WTC11 (cell line): Measurements from ENCODE around the gene MADD. TPM values are rescaled to one million over a fixed set of nuclear protein-coding genes. Genes with fewer than 3 reads are reported as not detected.

Experiments used
- ATAC-seq: fragments of 200-7000 bp; cut with Tn5 transposase; 2 replicates; pipeline ENCODE4 v1.10.0; 2021; ENCODE audit warnings: mild to moderate bottlenecking, moderate library complexity
- CTCF ChIA-PET: fragments of 300-600 bp; sonication (Branson Sonifier 250); formaldehyde crosslinking; loops from one replicate; lab custom pipeline; 2021; ENCODE audit warnings: antibody characterized with exemption; lab: Charles Lee
- POLR2A ChIA-PET: fragments of 350-600 bp; sonication (Branson Sonifier 250); formaldehyde crosslinking; loops from one replicate; lab custom pipeline; 2021; ENCODE audit warnings: antibody characterized with exemption; lab: Charles Lee
- DNase-seq: peaks from one replicate; pipeline ENCODE4 v3.0.0; 2021; ENCODE audit warnings: low spot score
- H3K27ac Mint-ChIP-seq: 2 replicates; pipeline ENCODE4 v1.8.0; 2021; ENCODE audit warnings: mixed read lengths
- H3K27me3 Mint-ChIP-seq: 2 replicates; pipeline ENCODE4 v1.8.0; 2021; ENCODE audit warnings: low read depth, mild to moderate bottlenecking, moderate library complexity, mixed read lengths
- H3K36me3 Mint-ChIP-seq: 2 replicates; pipeline ENCODE4 v1.8.0; 2021; ENCODE audit warnings: mixed read lengths
- H3K4me1 Mint-ChIP-seq: 2 replicates; pipeline ENCODE4 v1.8.0; 2022; ENCODE audit warnings: mixed read lengths
- H3K4me3 Mint-ChIP-seq: 2 replicates; pipeline ENCODE4 v1.8.0; 2021; ENCODE audit warnings: mild to moderate bottlenecking, moderate library complexity, mixed read lengths
- H3K9me3 Mint-ChIP-seq: 2 replicates; pipeline ENCODE4 v1.8.0; 2021; ENCODE audit warnings: mixed read lengths
- CBFB ChIP-seq: sonication (generic); formaldehyde crosslinking; IDR thresholded peaks from 2 replicates; pipeline ENCODE4 v1.8.1; 2022; ENCODE audit warnings: mild to moderate bottlenecking, low read depth, missing genetic modification reagents
- ETV6 ChIP-seq: sonication (generic); formaldehyde crosslinking; IDR thresholded peaks from 2 replicates; pipeline ENCODE4 v1.8.1; 2022; ENCODE audit warnings: mild to moderate bottlenecking, missing genetic modification reagents
- FOXJ3 ChIP-seq: sonication (generic); formaldehyde crosslinking; IDR thresholded peaks from 2 replicates; pipeline ENCODE4 v1.9.0; 2021; ENCODE audit warnings: missing genetic modification reagents, mild to moderate bottlenecking, borderline replicate concordance
- GABPB1 ChIP-seq: sonication (generic); formaldehyde crosslinking; IDR thresholded peaks from 2 replicates; pipeline ENCODE4 v1.8.1; 2023; ENCODE audit warnings: mild to moderate bottlenecking, missing genetic modification reagents
- GTF2I ChIP-seq: fragments of 250-450 bp; sonication (Bioruptor Pico); conservative IDR thresholded peaks from 2 replicates; pipeline ENCODE4 v1.4.0; 2021; ENCODE audit warnings: mild to moderate bottlenecking
- HMGA2 ChIP-seq: fragments of 250-450 bp; sonication (Bioruptor Pico); IDR thresholded peaks from 2 replicates; pipeline ENCODE4 v1.4.0; 2021; ENCODE audit warnings: mild to moderate bottlenecking, moderate library complexity
- NR2C2 ChIP-seq: sonication (generic); formaldehyde crosslinking; IDR thresholded peaks from 2 replicates; pipeline ENCODE4 v1.8.0; 2022; ENCODE audit warnings: mild to moderate bottlenecking, missing genetic modification reagents
- NR3C1 ChIP-seq: sonication (generic); formaldehyde crosslinking; conservative IDR thresholded peaks from 2 replicates; pipeline ENCODE4 v1.8.1; 2023; ENCODE audit warnings: low read depth, mild to moderate bottlenecking, missing genetic modification reagents
- SMAD4 ChIP-seq: sonication (generic); formaldehyde crosslinking; IDR thresholded peaks from 2 replicates; pipeline ENCODE4 v1.8.0; 2022; ENCODE audit warnings: mild to moderate bottlenecking, missing genetic modification reagents
- SOX15 ChIP-seq: fragments of 250-450 bp; sonication (Bioruptor Pico); IDR thresholded peaks from 2 replicates; pipeline ENCODE4 v1.9.0; 2021; ENCODE audit warnings: mild to moderate bottlenecking
- ZNF121 ChIP-seq: sonication (generic); formaldehyde crosslinking; IDR thresholded peaks from 2 replicates; pipeline ENCODE4 v1.8.0; 2023; ENCODE audit warnings: missing genetic modification reagents
- ZNF219 ChIP-seq: sonication (generic); formaldehyde crosslinking; IDR thresholded peaks from 2 replicates; pipeline ENCODE4 v1.8.0; 2023; ENCODE audit warnings: missing genetic modification reagents, mild to moderate bottlenecking, borderline replicate concordance
- ZNF416 ChIP-seq: fragments of 250-450 bp; sonication (Bioruptor Pico); IDR thresholded peaks from 2 replicates; pipeline ENCODE4 v1.9.0; 2021; ENCODE audit warnings: mild to moderate bottlenecking, inconsistent platforms
- total RNA-seq: library from RNA; stranded (reverse); gene quantifications from 3 replicates; pipeline ENCODE4 v1.2.3, GENCODE V29; 2021
- TF ChIP-seq, protein P1 (sequence below): sonication (generic); formaldehyde crosslinking; IDR thresholded peaks from 2 replicates; pipeline ENCODE4 v1.8.1; 2023; ENCODE audit warnings: mild to moderate bottlenecking, missing genetic modification reagents, moderate library complexity
- TF ChIP-seq, protein P2 (sequence below): fragments of 250-450 bp; sonication (Bioruptor Pico); IDR thresholded peaks from 2 replicates; pipeline ENCODE4 v1.8.0; 2021; ENCODE audit warnings: mild to moderate bottlenecking
- TF ChIP-seq, protein P3 (sequence below): sonication (generic); formaldehyde crosslinking; IDR thresholded peaks from 2 replicates; pipeline ENCODE4 v1.8.1; 2023; ENCODE audit warnings: mild to moderate bottlenecking, missing genetic modification reagents, borderline replicate concordance
- TF ChIP-seq, protein P4 (sequence below): sonication (generic); formaldehyde crosslinking; conservative IDR thresholded peaks from 2 replicates; pipeline ENCODE4 v1.8.1; 2022; ENCODE audit warnings: mild to moderate bottlenecking, missing genetic modification reagents
- TF ChIP-seq, protein P5 (sequence below): sonication (generic); formaldehyde crosslinking; IDR thresholded peaks from 2 replicates; pipeline ENCODE4 v1.8.1; 2022; ENCODE audit warnings: low read depth, missing genetic modification reagents, borderline replicate concordance
- TF ChIP-seq, protein P6 (sequence below): sonication (generic); formaldehyde crosslinking; IDR thresholded peaks from 2 replicates; pipeline ENCODE4 v1.8.1; 2022; ENCODE audit warnings: missing genetic modification reagents, borderline replicate concordance
- TF ChIP-seq, protein P7 (sequence below): sonication (generic); formaldehyde crosslinking; IDR thresholded peaks from 2 replicates; pipeline ENCODE4 v1.8.1; 2022; ENCODE audit warnings: mild to moderate bottlenecking, moderate library complexity, missing genetic modification reagents
- TF ChIP-seq, protein P8 (sequence below): fragments of 250-450 bp; sonication (Bioruptor Pico); IDR thresholded peaks from 2 replicates; pipeline ENCODE4 v2.1.2; 2022; ENCODE audit warnings: mild to moderate bottlenecking, moderate library complexity

The MADD gene
- total RNA-seq, 1 experiment from 2014 or later: 47.5 TPM

DNA sequence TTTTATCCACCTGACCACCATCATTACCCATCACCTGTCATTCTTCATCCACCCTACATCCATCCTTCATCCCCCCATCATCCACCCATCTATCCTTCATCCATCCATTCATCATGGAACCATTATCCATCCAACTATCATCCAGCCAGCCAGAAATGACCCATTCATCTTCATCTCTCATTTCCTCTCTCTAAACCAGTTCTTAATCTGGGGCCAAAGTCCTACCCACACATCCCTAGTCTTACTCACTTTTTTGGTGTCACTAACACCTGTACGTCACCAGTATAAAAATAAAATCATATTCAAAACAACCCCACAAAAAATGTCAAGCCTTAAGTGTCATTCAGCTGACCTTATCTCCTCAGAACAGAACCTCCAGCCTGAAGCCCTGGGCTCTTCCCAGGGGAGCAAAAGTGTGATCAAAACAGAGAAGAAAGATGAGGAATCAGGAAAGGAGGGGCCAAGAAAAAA lies 96.1 kb downstream of the MADD start:
- ATAC-seq: no peak
- no peak for DNase-seq
- Mint-ChIP-seq H3K27ac (no peak overlapping the region), H3K27me3 (no peaks in the 10 kb centered on the region; the same call in 1 of the 2 replicates), H3K4me3 (no peak overlapping the region), H3K4me1 (no peaks in the 10 kb centered on the region), H3K9me3 (no peaks in the 10 kb centered on the region), H3K36me3 (no peaks in the 10 kb centered on the region)
- CTCF ChIA-PET: no interaction called here
- TF ChIP-seq FOXJ3 (CRISPR knock-in tag): no peak
- no peak for TF ChIP-seq CBFB
- no peak for TF ChIP-seq ETV6
- TF ChIP-seq, protein P1, sequence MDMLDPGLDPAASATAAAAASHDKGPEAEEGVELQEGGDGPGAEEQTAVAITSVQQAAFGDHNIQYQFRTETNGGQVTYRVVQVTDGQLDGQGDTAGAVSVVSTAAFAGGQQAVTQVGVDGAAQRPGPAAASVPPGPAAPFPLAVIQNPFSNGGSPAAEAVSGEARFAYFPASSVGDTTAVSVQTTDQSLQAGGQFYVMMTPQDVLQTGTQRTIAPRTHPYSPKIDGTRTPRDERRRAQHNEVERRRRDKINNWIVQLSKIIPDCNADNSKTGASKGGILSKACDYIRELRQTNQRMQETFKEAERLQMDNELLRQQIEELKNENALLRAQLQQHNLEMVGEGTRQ (CRISPR knock-in tag): no peak
- no peak for TF ChIP-seq HMGA2 (CRISPR knock-in tag)
- TF ChIP-seq, protein P2, sequence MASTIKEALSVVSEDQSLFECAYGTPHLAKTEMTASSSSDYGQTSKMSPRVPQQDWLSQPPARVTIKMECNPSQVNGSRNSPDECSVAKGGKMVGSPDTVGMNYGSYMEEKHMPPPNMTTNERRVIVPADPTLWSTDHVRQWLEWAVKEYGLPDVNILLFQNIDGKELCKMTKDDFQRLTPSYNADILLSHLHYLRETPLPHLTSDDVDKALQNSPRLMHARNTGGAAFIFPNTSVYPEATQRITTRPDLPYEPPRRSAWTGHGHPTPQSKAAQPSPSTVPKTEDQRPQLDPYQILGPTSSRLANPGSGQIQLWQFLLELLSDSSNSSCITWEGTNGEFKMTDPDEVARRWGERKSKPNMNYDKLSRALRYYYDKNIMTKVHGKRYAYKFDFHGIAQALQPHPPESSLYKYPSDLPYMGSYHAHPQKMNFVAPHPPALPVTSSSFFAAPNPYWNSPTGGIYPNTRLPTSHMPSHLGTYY (CRISPR knock-in tag): no peak
- no peak for TF ChIP-seq ZNF416 (CRISPR knock-in tag)
- TF ChIP-seq NR2C2 (CRISPR knock-in tag): no peak
- POLR2A ChIA-PET: no interaction called here

DNA sequence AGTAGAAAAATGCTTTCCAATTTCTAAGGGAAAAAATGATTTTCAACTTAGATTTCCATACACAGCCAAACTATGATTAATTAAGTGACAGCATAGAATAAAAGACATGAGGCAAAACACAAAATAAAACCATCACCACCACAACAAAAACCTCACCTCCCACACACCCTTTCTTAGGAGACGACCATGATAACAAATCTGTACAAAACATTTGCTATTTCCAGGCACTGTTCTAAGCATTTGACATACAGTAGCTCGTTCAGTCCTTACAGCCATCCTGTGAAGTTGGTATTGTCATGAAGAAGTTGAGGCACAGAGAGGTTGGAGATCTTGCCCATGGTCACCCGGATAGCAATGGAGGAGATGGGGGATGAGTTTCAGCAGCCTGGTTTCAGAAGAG lies 99.7 kb downstream of the MADD start:
- ATAC-seq (no peak), DNase-seq (no peak)
- Mint-ChIP-seq H3K27ac (no peak overlapping the region), H3K9me3 (no peaks in the 10 kb centered on the region), H3K27me3 (no peaks in the 10 kb centered on the region; the same call in 1 of the 2 replicates), H3K4me1 (no peaks in the 10 kb centered on the region), H3K36me3 (no peaks in the 10 kb centered on the region), H3K4me3 (no peak overlapping the region)
- ChIA-PET POLR2A (no interaction called here), CTCF (interaction anchor here (0.6 to 1.8 kb wide), 2 partner anchors 15 to 38 kb away, joined by 3 to 5 read pairs; no protein-coding TSS in a partner anchor)
- TF ChIP-seq SMAD4 (CRISPR knock-in tag): no peak
- TF ChIP-seq GTF2I (CRISPR knock-in tag): no peak
- no peak for TF ChIP-seq GABPB1 (CRISPR knock-in tag)

DNA sequence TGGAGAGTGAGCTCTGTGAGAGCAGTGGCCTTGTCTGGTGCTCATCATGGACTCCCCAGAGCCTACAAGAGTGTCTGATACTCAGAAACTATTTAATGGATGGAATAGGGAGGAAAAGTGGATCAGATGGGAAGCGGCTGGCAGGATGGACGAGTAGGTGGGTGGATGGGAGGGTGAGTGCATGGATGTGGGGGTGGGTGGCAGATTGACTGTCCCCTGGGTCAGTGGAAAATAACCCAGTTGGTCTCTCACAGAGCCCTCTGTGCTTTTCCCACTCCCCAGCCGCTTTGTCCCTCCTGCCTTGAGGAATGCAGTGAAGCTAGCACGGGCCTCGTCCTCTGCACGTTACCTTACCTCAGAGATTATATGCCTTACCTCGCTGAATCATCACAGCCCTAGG lies 102.5 kb downstream of the MADD start:
- CTCF ChIA-PET: interaction anchor here (1.0 to 3.2 kb wide), 5 partner anchors 27 to 113 kb away, joined by 4 to 20 read pairs (median 8); no protein-coding TSS in a partner anchor
- H3K27me3 Mint-ChIP-seq: no peaks in the 10 kb centered on the region; the same call in 1 of the 2 replicates
- ATAC-seq (no peak), DNase-seq (no peak)
- no peak overlapping the region for H3K4me3 Mint-ChIP-seq
- no peaks in the 10 kb centered on the region for H3K9me3 Mint-ChIP-seq
- H3K27ac Mint-ChIP-seq: no peak overlapping the region
- no peaks in the 10 kb centered on the region for H3K36me3 Mint-ChIP-seq
- no peaks in the 10 kb centered on the region for H3K4me1 Mint-ChIP-seq
- POLR2A ChIA-PET: interaction anchor here (0.7 kb wide), 1 partner anchor 39 kb away, joined by 5 read pairs; no protein-coding TSS in a partner anchor
- TF ChIP-seq, protein P3, sequence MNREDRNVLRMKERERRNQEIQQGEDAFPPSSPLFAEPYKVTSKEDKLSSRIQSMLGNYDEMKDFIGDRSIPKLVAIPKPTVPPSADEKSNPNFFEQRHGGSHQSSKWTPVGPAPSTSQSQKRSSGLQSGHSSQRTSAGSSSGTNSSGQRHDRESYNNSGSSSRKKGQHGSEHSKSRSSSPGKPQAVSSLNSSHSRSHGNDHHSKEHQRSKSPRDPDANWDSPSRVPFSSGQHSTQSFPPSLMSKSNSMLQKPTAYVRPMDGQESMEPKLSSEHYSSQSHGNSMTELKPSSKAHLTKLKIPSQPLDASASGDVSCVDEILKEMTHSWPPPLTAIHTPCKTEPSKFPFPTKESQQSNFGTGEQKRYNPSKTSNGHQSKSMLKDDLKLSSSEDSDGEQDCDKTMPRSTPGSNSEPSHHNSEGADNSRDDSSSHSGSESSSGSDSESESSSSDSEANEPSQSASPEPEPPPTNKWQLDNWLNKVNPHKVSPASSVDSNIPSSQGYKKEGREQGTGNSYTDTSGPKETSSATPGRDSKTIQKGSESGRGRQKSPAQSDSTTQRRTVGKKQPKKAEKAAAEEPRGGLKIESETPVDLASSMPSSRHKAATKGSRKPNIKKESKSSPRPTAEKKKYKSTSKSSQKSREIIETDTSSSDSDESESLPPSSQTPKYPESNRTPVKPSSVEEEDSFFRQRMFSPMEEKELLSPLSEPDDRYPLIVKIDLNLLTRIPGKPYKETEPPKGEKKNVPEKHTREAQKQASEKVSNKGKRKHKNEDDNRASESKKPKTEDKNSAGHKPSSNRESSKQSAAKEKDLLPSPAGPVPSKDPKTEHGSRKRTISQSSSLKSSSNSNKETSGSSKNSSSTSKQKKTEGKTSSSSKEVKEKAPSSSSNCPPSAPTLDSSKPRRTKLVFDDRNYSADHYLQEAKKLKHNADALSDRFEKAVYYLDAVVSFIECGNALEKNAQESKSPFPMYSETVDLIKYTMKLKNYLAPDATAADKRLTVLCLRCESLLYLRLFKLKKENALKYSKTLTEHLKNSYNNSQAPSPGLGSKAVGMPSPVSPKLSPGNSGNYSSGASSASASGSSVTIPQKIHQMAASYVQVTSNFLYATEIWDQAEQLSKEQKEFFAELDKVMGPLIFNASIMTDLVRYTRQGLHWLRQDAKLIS (CRISPR knock-in tag): no peak
- TF ChIP-seq NR3C1 (CRISPR knock-in tag) (no peak), ZNF121 (CRISPR knock-in tag) (no peak), ZNF219 (CRISPR knock-in tag) (no peak), SOX15 (CRISPR knock-in tag) (no peak)
- TF ChIP-seq, protein P4, sequence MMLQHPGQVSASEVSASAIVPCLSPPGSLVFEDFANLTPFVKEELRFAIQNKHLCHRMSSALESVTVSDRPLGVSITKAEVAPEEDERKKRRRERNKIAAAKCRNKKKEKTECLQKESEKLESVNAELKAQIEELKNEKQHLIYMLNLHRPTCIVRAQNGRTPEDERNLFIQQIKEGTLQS: no peak
- TF ChIP-seq, protein P5, sequence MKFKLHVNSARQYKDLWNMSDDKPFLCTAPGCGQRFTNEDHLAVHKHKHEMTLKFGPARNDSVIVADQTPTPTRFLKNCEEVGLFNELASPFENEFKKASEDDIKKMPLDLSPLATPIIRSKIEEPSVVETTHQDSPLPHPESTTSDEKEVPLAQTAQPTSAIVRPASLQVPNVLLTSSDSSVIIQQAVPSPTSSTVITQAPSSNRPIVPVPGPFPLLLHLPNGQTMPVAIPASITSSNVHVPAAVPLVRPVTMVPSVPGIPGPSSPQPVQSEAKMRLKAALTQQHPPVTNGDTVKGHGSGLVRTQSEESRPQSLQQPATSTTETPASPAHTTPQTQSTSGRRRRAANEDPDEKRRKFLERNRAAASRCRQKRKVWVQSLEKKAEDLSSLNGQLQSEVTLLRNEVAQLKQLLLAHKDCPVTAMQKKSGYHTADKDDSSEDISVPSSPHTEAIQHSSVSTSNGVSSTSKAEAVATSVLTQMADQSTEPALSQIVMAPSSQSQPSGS: no peak
- TF ChIP-seq, protein P6, sequence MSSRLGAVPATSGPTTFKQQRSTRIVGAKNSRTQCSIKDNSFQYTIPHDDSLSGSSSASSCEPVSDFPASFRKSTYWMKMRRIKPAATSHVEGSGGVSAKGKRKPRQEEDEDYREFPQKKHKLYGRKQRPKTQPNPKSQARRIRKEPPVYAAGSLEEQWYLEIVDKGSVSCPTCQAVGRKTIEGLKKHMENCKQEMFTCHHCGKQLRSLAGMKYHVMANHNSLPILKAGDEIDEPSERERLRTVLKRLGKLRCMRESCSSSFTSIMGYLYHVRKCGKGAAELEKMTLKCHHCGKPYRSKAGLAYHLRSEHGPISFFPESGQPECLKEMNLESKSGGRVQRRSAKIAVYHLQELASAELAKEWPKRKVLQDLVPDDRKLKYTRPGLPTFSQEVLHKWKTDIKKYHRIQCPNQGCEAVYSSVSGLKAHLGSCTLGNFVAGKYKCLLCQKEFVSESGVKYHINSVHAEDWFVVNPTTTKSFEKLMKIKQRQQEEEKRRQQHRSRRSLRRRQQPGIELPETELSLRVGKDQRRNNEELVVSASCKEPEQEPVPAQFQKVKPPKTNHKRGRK (CRISPR knock-in tag): no peak
- TF ChIP-seq, protein P7, sequence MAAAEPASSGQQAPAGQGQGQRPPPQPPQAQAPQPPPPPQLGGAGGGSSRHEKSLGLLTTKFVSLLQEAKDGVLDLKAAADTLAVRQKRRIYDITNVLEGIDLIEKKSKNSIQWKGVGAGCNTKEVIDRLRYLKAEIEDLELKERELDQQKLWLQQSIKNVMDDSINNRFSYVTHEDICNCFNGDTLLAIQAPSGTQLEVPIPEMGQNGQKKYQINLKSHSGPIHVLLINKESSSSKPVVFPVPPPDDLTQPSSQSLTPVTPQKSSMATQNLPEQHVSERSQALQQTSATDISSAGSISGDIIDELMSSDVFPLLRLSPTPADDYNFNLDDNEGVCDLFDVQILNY (CRISPR knock-in tag): no peak
- TF ChIP-seq, protein P8, sequence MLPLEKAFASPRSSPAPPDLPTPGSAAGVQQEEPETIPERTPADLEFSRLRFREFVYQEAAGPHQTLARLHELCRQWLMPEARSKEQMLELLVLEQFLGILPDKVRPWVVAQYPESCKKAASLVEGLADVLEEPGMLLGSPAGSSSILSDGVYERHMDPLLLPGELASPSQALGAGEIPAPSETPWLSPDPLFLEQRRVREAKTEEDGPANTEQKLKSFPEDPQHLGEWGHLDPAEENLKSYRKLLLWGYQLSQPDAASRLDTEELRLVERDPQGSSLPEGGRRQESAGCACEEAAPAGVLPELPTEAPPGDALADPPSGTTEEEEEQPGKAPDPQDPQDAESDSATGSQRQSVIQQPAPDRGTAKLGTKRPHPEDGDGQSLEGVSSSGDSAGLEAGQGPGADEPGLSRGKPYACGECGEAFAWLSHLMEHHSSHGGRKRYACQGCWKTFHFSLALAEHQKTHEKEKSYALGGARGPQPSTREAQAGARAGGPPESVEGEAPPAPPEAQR (CRISPR knock-in tag): no peak
